SK-N-SH (cell line): ENCODE measurements around the gene WSCD1. TPM values are rescaled to one million over a fixed set of nuclear protein-coding genes. Genes with fewer than 3 reads are reported as not detected.

ENCODE experiments used
- CTCF ChIA-PET: fragments of 300-600, 350-600 bp; formaldehyde crosslinking; extraction: SDS; loops from one replicate; lab custom pipeline; 2021; lab: Yijun Ruan, JAX
- POLR2A ChIA-PET: fragments of 350-600 bp; sonication (Branson Sonifier 250); formaldehyde crosslinking; extraction: SDS; loops from one replicate; lab custom pipeline; 2020; ENCODE audit warnings: antibody characterized with exemption, inconsistent platforms; lab: Yijun Ruan, JAX
- DNase-seq: peaks from one replicate; pipeline ENCODE4 v3.0.0; 2012
- H2AFZ ChIP-seq: fragments of 200-600 bp; sonication (generic); 2 replicates; pipeline ENCODE4 v1.8.1; 2016; ENCODE audit warnings: antibody characterized with exemption, mild to moderate bottlenecking, low read depth
- H3F3A ChIP-seq: fragments of 200-600 bp; sonication (generic); replicated peaks from 2 replicates; pipeline ENCODE3; 2016; ENCODE audit warnings: antibody characterized with exemption, mild to moderate bottlenecking; ENCODE audit not compliant: insufficient read depth
- H3K27ac ChIP-seq, 2 experiments: fragments of 200-500 bp in 1 of 2; fragments of 200-600 bp in 1 of 2; sonication (Bioruptor generic) in 1 of 2; sonication (generic), shearing (Covaris generic) in 1 of 2; 2 replicates each; pipeline versions ENCODE4 v1.5.1 to v1.6.1; 2014 to 2016; ENCODE audit warnings: low read depth in 2 of 2, inconsistent platforms in 1 of 2, low read length in 1 of 2, mild to moderate bottlenecking in 1 of 2, mixed read lengths in 1 of 2
- H3K27me3 ChIP-seq: fragments of 200-600 bp; sonication (generic), shearing (Covaris generic); 2 replicates; pipeline ENCODE4 v1.6.1; 2016; ENCODE audit warnings: mixed run types; ENCODE audit not compliant: insufficient read depth
- H3K36me3 ChIP-seq, 2 experiments: fragments of 200-500 bp in 1 of 2; fragments of 200-600 bp in 1 of 2; sonication (Bioruptor generic) in 1 of 2; sonication (generic) in 1 of 2; replicated peaks in 1 of 2; 2 replicates each; pipeline versions ENCODE3 to v1.5.1; 2014 to 2016; ENCODE audit warnings: low read length in 1 of 2, mild to moderate bottlenecking in 1 of 2; ENCODE audit not compliant: insufficient read depth in 2 of 2, control insufficient read depth in 1 of 2
- H3K4me1 ChIP-seq, 2 experiments: fragments of 200-500 bp in 1 of 2; fragments of 200-600 bp in 1 of 2; sonication (Bioruptor generic) in 1 of 2; sonication (generic), shearing (Covaris generic) in 1 of 2; 2 replicates each; pipeline versions ENCODE4 v1.5.1 to v1.6.1; 2014 to 2016; ENCODE audit warnings: low read depth in 1 of 2, low read length in 1 of 2, mixed run types in 1 of 2; ENCODE audit not compliant: insufficient read depth in 2 of 2, control insufficient read depth in 1 of 2
- H3K4me2 ChIP-seq: fragments of 200-600 bp; sonication (generic), shearing (Covaris generic); 2 replicates; pipeline ENCODE4 v1.6.1; 2017; ENCODE audit warnings: mixed run types
- H3K4me3 ChIP-seq, 2 experiments: fragments of 200-500 bp in 1 of 2; fragments of 200-600 bp in 1 of 2; sonication (Bioruptor generic) in 1 of 2; sonication (generic), shearing (Covaris generic) in 1 of 2; 2 replicates each; pipeline versions ENCODE4 v1.5.1 to v1.8.1; 2014 to 2016; ENCODE audit warnings: low read depth in 2 of 2, inconsistent platforms in 1 of 2, low read length in 1 of 2, mild to moderate bottlenecking in 1 of 2, mixed read lengths in 1 of 2, moderate library complexity in 1 of 2
- H3K79me2 ChIP-seq: fragments of 200-600 bp; sonication (generic); 2 replicates; pipeline ENCODE4 v1.8.1; 2017; ENCODE audit warnings: mild to moderate bottlenecking; ENCODE audit not compliant: insufficient read depth
- H3K9ac ChIP-seq: fragments of 200-600 bp; sonication (generic); 2 replicates; pipeline ENCODE4 v1.6.1; 2017; ENCODE audit warnings: mixed run types
- H3K9me2 ChIP-seq: fragments of 200-600 bp; sonication (generic); 2 replicates; pipeline ENCODE4 v1.6.1; 2017; ENCODE audit warnings: mixed run types
- H3K9me3 ChIP-seq: fragments of 200-600 bp; sonication (generic); 2 replicates; pipeline ENCODE4 v1.6.1; 2017; ENCODE audit warnings: mixed run types, mild to moderate bottlenecking, moderate library complexity
- H4K20me1 ChIP-seq: fragments of 200-600 bp; sonication (generic); 2 replicates; pipeline ENCODE4 v1.6.1; 2017; ENCODE audit warnings: mild to moderate bottlenecking, mixed run types; ENCODE audit not compliant: insufficient read depth
- ELF1 ChIP-seq: IDR thresholded peaks from 2 replicates; pipeline ENCODE4 v1.4.0; 2012
- EZH2phosphoT487 ChIP-seq: fragments of 200-600 bp; sonication (generic); IDR thresholded peaks from 2 replicates; pipeline ENCODE4 v1.6.1; 2017; ENCODE audit warnings: low read depth, mixed run types, mild to moderate bottlenecking, antibody characterized with exemption, moderate library complexity, borderline replicate concordance
- FOXM1 ChIP-seq: IDR thresholded peaks from 2 replicates; pipeline ENCODE4 v1.4.0; 2012; ENCODE audit warnings: low read depth, mild to moderate bottlenecking
- GATA2 ChIP-seq: sonication (generic); formaldehyde crosslinking; IDR thresholded peaks from 2 replicates; pipeline ENCODE4 v1.5.0; 2020; ENCODE audit warnings: mild to moderate bottlenecking, missing genetic modification reagents
- JUND ChIP-seq: IDR thresholded peaks from 2 replicates; pipeline ENCODE4 v1.4.0; 2012
- MEF2A ChIP-seq: IDR thresholded peaks from 2 replicates; pipeline ENCODE4 v1.4.0; 2012; ENCODE audit warnings: low read depth, borderline replicate concordance
- NFIC ChIP-seq: IDR thresholded peaks from 2 replicates; pipeline ENCODE4 v1.4.0; 2012; ENCODE audit warnings: borderline replicate concordance
- NRF1 ChIP-seq: IDR thresholded peaks from 2 replicates; pipeline ENCODE4 v1.6.1; 2012; ENCODE audit warnings: low read depth, mild to moderate bottlenecking, low read length
- POLR2AphosphoS5 ChIP-seq: IDR thresholded peaks from 2 replicates; pipeline ENCODE4 v1.6.1; 2012; ENCODE audit warnings: low read depth, low read length
- RFX5 ChIP-seq: IDR thresholded peaks from 2 replicates; pipeline ENCODE4 v1.6.1; 2012; ENCODE audit warnings: mild to moderate bottlenecking, improper control_type of control experiment, low read length
- RXRA ChIP-seq: IDR thresholded peaks from 2 replicates; pipeline ENCODE4 v1.4.0; 2012; ENCODE audit warnings: low read depth, mild to moderate bottlenecking, borderline replicate concordance
- SMC3 ChIP-seq: IDR thresholded peaks from 2 replicates; pipeline ENCODE4 v1.6.1; 2012; ENCODE audit warnings: low read depth, low read length, improper control_type of control experiment
- TAF1 ChIP-seq: IDR thresholded peaks from 2 replicates; pipeline ENCODE4 v1.6.1; 2012; ENCODE audit warnings: low read depth, mild to moderate bottlenecking, low read length, moderate library complexity, borderline replicate concordance
- TCF12 ChIP-seq: IDR thresholded peaks from 2 replicates; pipeline ENCODE4 v1.4.0; 2012
- TEAD4 ChIP-seq: IDR thresholded peaks from 2 replicates; pipeline ENCODE4 v1.4.0; 2012; ENCODE audit warnings: mild to moderate bottlenecking, borderline replicate concordance; ENCODE audit not compliant: insufficient read depth
- WGBS: methylation state at CpG from one replicate; pipeline ENCODE4 v1.1.6; 2017; ENCODE audit warnings: low lambda C conversion rate; 5-methylcytosine and 5-hydroxymethylcytosine counted together
- polyA plus RNA-seq, 3 experiments: library from polyadenylated mRNA; depleted of rRNA; stranded (reverse); fragments of >200 nt; gene quantifications; 2 replicates each; pipeline ENCODE4 v1.2.3, GENCODE V29; 2012
- TF ChIP-seq, protein P1 (sequence below): fragments of 150-350 bp; IDR thresholded peaks from 2 replicates; pipeline ENCODE4 v1.6.1; 2017; ENCODE audit warnings: antibody characterized with exemption, low read length, low read depth, borderline replicate concordance
- TF ChIP-seq, protein P2 (sequence below): IDR thresholded peaks from 2 replicates; pipeline ENCODE4 v1.4.0; 2012; ENCODE audit warnings: low read depth, borderline replicate concordance
- TF ChIP-seq, protein P3 (sequence below): fragments of 150-350 bp; IDR thresholded peaks from 2 replicates; pipeline ENCODE4 v1.6.1; 2016; ENCODE audit warnings: mild to moderate bottlenecking, low read depth, low read length
- TF ChIP-seq, protein P4 (sequence below): IDR thresholded peaks from 2 replicates; pipeline ENCODE4 v1.4.0; 2012; ENCODE audit warnings: low read depth
- TF ChIP-seq, protein P5 (sequence below): IDR thresholded peaks from 2 replicates; pipeline ENCODE4 v1.6.1; 2012; ENCODE audit warnings: mild to moderate bottlenecking, low read depth, low read length, moderate library complexity

The WSCD1 gene
- polyA plus RNA-seq, 1 of the 3 experiments (the other 2 are of a cell fraction): 0.03 TPM

DNA sequence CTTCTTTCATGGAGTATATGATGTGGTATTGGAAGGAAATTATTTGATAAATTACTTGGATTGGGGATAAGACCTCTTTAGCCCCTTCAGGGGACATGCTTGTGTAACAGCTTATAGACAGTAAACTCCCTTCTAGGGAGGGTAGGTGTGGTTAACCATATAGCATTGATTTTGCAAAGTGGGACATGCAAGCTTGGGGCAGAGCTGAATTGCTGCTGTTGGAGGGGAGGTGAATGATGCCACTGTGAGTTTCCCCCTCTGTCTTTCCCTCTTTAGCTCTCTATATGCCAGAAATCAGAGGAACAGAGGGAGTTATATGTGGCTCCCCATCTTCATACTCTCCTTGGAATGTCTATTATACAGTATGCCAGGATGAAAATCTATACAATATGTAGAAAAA, 54.7 kb downstream of the WSCD1 start:
- Histone ChIP-seq H3K4me1 (no peaks in the 10 kb centered on the region), H3K9me2 (no peaks in the 10 kb centered on the region), H2AFZ (no peak overlapping the region), H4K20me1 (no peaks in the 10 kb centered on the region), H3K36me3 (no peaks in the 10 kb centered on the region), H3K4me2 (no peak overlapping the region), H3F3A (no peaks in the 10 kb centered on the region), H3K27ac (no peak overlapping the region), H3K4me3 (no peak overlapping the region), H3K79me2 (no peaks in the 10 kb centered on the region), H3K27me3 (no peaks in the 10 kb centered on the region), H3K9ac (no peak overlapping the region), H3K9me3 (no peaks in the 10 kb centered on the region)
- DNase-seq: no peak
- ChIA-PET CTCF (interaction anchor here (1.7 kb wide), 1 partner anchor 56 kb away, joined by 5 read pairs; no protein-coding TSS in a partner anchor), POLR2A (no interaction called here)
- TF ChIP-seq RXRA (no peak), NRF1 (no peak), POLR2AphosphoS5 (no peak), JUND (no peak)
- TF ChIP-seq, protein P1, sequence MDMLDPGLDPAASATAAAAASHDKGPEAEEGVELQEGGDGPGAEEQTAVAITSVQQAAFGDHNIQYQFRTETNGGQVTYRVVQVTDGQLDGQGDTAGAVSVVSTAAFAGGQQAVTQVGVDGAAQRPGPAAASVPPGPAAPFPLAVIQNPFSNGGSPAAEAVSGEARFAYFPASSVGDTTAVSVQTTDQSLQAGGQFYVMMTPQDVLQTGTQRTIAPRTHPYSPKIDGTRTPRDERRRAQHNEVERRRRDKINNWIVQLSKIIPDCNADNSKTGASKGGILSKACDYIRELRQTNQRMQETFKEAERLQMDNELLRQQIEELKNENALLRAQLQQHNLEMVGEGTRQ: no peak

DNA sequence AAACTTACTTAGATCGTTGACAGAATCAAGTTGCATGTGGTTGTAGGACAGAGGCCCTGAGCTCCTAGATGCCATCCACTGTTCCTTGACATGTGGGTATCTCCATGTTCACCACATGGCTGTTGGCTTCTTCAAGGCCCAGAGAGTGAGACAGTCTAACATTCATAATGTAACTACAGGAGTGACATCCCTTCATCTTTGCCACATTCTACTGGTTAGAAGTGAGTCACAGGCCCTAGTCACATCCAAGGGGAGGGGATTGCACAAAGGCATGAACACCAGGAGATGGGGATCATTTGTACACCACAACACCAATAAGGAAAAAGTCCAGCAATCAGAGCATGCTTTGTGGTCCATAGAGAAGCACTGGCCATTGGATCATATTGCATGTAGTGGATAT, 56.6 kb downstream of the WSCD1 start:
- Histone ChIP-seq H3K4me3 (no peak overlapping the region), H2AFZ (no peak overlapping the region), H3K4me2 (no peak overlapping the region), H3K4me1 (no peaks in the 10 kb centered on the region), H3K79me2 (no peaks in the 10 kb centered on the region), H3K9me2 (no peaks in the 10 kb centered on the region), H3K36me3 (no peaks in the 10 kb centered on the region), H3F3A (no peaks in the 10 kb centered on the region), H3K27ac (no peak overlapping the region), H3K27me3 (no peaks in the 10 kb centered on the region; the same call in 1 of the 2 replicates), H4K20me1 (no peaks in the 10 kb centered on the region), H3K9ac (no peak overlapping the region), H3K9me3 (no peaks in the 10 kb centered on the region)
- TF ChIP-seq JUND (no peak), FOXM1 (no peak), MEF2A (no peak), GATA2 (CRISPR knock-in tag) (no peak), EZH2phosphoT487 (no peak), RFX5 (no peak), TCF12 (no peak), SMC3 (no peak), TAF1 (no peak), ELF1 (no peak), TEAD4 (no peak), NFIC (no peak)
- TF ChIP-seq, protein P2, sequence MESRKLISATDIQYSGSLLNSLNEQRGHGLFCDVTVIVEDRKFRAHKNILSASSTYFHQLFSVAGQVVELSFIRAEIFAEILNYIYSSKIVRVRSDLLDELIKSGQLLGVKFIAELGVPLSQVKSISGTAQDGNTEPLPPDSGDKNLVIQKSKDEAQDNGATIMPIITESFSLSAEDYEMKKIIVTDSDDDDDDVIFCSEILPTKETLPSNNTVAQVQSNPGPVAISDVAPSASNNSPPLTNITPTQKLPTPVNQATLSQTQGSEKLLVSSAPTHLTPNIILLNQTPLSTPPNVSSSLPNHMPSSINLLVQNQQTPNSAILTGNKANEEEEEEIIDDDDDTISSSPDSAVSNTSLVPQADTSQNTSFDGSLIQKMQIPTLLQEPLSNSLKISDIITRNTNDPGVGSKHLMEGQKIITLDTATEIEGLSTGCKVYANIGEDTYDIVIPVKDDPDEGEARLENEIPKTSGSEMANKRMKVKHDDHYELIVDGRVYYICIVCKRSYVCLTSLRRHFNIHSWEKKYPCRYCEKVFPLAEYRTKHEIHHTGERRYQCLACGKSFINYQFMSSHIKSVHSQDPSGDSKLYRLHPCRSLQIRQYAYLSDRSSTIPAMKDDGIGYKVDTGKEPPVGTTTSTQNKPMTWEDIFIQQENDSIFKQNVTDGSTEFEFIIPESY: no peak
- TF ChIP-seq, protein P1: no peak
- TF ChIP-seq, protein P3, sequence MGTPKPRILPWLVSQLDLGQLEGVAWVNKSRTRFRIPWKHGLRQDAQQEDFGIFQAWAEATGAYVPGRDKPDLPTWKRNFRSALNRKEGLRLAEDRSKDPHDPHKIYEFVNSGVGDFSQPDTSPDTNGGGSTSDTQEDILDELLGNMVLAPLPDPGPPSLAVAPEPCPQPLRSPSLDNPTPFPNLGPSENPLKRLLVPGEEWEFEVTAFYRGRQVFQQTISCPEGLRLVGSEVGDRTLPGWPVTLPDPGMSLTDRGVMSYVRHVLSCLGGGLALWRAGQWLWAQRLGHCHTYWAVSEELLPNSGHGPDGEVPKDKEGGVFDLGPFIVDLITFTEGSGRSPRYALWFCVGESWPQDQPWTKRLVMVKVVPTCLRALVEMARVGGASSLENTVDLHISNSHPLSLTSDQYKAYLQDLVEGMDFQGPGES: no peak
- TF ChIP-seq, protein P4, sequence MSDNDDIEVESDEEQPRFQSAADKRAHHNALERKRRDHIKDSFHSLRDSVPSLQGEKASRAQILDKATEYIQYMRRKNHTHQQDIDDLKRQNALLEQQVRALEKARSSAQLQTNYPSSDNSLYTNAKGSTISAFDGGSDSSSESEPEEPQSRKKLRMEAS: no peak
- TF ChIP-seq, protein P5, sequence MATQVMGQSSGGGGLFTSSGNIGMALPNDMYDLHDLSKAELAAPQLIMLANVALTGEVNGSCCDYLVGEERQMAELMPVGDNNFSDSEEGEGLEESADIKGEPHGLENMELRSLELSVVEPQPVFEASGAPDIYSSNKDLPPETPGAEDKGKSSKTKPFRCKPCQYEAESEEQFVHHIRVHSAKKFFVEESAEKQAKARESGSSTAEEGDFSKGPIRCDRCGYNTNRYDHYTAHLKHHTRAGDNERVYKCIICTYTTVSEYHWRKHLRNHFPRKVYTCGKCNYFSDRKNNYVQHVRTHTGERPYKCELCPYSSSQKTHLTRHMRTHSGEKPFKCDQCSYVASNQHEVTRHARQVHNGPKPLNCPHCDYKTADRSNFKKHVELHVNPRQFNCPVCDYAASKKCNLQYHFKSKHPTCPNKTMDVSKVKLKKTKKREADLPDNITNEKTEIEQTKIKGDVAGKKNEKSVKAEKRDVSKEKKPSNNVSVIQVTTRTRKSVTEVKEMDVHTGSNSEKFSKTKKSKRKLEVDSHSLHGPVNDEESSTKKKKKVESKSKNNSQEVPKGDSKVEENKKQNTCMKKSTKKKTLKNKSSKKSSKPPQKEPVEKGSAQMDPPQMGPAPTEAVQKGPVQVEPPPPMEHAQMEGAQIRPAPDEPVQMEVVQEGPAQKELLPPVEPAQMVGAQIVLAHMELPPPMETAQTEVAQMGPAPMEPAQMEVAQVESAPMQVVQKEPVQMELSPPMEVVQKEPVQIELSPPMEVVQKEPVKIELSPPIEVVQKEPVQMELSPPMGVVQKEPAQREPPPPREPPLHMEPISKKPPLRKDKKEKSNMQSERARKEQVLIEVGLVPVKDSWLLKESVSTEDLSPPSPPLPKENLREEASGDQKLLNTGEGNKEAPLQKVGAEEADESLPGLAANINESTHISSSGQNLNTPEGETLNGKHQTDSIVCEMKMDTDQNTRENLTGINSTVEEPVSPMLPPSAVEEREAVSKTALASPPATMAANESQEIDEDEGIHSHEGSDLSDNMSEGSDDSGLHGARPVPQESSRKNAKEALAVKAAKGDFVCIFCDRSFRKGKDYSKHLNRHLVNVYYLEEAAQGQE: no peak
- CTCF ChIA-PET: no interaction called here
- DNase-seq: no peak
- POLR2A ChIA-PET: no interaction called here
- whole genome bisulfite sequencing: 0% methylated on average over 1 of the region's 1 CpG
